CD4-positive, alpha-beta T cell (primary cell): ENCODE measurements around the gene TCF4. TPM values are rescaled to one million over a fixed set of nuclear protein-coding genes. Genes with fewer than 3 reads are reported as not detected.

Experiments
- ATAC-seq: fragments of 200-7000 bp; cut with Tn5 transposase; one replicate; pipeline ENCODE4 v1.10.0; 2022; ENCODE audit warnings: mild to moderate bottlenecking; ENCODE audit not compliant: poor library complexity
- CTCF ChIA-PET: fragments of 350-600 bp; sonication (Branson Sonifier 250); formaldehyde crosslinking; loops from one replicate; lab custom pipeline; 2021; ENCODE audit warnings: antibody characterized with exemption, inconsistent platforms; lab: Charles Lee
- POLR2A ChIA-PET: fragments of 350-600 bp; sonication (Branson Sonifier 250); formaldehyde crosslinking; loops from one replicate; lab custom pipeline; 2021; ENCODE audit warnings: antibody characterized with exemption, inconsistent platforms; lab: Charles Lee
- DNase-seq, 14 experiments: peaks; one replicate each; pipeline ENCODE4 v3.0.0-alpha.2; 2013 to 2020; ENCODE audit warnings: mixed read lengths in 2 of 14
- H3K27ac ChIP-seq, 2 donors: one replicate each; pipeline versions ENCODE4 v1.5.1 to v1.7.0; 2013; ENCODE audit warnings: low read length in 2 of 2, low read depth in 1 of 2, mild to moderate bottlenecking in 1 of 2
- H3K27me3 ChIP-seq, 2 experiments: 1 replicate in 1 of 2; 2 replicates in 1 of 2; pipeline versions ENCODE4 v1.6.1 to v1.7.0; 2013; ENCODE audit warnings: low read length in 2 of 2, control low read depth in 1 of 2, mild to moderate bottlenecking in 1 of 2, moderate library complexity in 1 of 2; ENCODE audit not compliant: insufficient read depth in 2 of 2, control insufficient read depth in 1 of 2
- H3K36me3 ChIP-seq: one replicate; pipeline ENCODE4 v1.6.1; 2013; ENCODE audit warnings: low read length, control low read depth; ENCODE audit not compliant: insufficient read depth
- H3K4me1 ChIP-seq: one replicate; pipeline ENCODE4 v1.6.1; 2013; ENCODE audit warnings: low read length, control low read depth; ENCODE audit not compliant: insufficient read depth
- H3K4me3 ChIP-seq: one replicate; pipeline ENCODE4 v1.5.1; 2013; ENCODE audit warnings: mild to moderate bottlenecking, low read length, moderate library complexity
- H3K9me3 ChIP-seq, 2 experiments: 1 replicate in 1 of 2; 2 replicates in 1 of 2; pipeline versions ENCODE4 v1.6.1 to v1.7.0; 2013; ENCODE audit warnings: low read length in 2 of 2, mild to moderate bottlenecking in 2 of 2, control low read depth in 1 of 2, moderate library complexity in 1 of 2; ENCODE audit not compliant: control insufficient read depth in 1 of 2, insufficient read depth in 1 of 2
- H3K27ac Mint-ChIP-seq: one replicate; pipeline ENCODE4 v1.8.0; 2020; ENCODE audit warnings: mixed read lengths
- H3K27me3 Mint-ChIP-seq: one replicate; pipeline ENCODE4 v1.8.0; 2021; ENCODE audit warnings: mixed read lengths
- H3K36me3 Mint-ChIP-seq: one replicate; pipeline ENCODE4 v1.8.0; 2021; ENCODE audit warnings: low read depth, mixed read lengths
- H3K4me1 Mint-ChIP-seq: one replicate; pipeline ENCODE4 v1.8.0; 2021; ENCODE audit warnings: low read depth, mixed read lengths
- H3K4me3 Mint-ChIP-seq: one replicate; pipeline ENCODE4 v1.8.0; 2020; ENCODE audit warnings: mild to moderate bottlenecking, mixed read lengths
- H3K9me3 Mint-ChIP-seq: one replicate; pipeline ENCODE4 v1.8.0; 2020; ENCODE audit warnings: mixed read lengths
- intact Hi-C, 2 experiments: fragments of 100-400 bp; cut with DNase I in 1 of 2; cut with micrococcal nuclease in 1 of 2; formaldehyde crosslinking; loops; one replicate each; pipeline versions ENCODE4 v1.15.1 to v1.9.0; 2023 to 2025; cut with DNase I, micrococcal nuclease
- total RNA-seq, 174 experiments: library from RNA in 2 of 174; stranded (reverse) in 2 of 174; gene quantifications; one replicate each; pipeline ENCODE4 v1.2.3 and lab custom pipeline; 2021 to 2026
- TF ChIP-seq, protein P1 (sequence below): fragments of 200-600 bp; IDR thresholded peaks from one replicate; pipeline ENCODE4 v1.8.0; 2022; ENCODE audit warnings: antibody characterized with exemption, mild to moderate bottlenecking

Gene TCF4
- total RNA-seq, 2 experiments from 2014 or later: 3.0 to 3.2 TPM

DNA sequence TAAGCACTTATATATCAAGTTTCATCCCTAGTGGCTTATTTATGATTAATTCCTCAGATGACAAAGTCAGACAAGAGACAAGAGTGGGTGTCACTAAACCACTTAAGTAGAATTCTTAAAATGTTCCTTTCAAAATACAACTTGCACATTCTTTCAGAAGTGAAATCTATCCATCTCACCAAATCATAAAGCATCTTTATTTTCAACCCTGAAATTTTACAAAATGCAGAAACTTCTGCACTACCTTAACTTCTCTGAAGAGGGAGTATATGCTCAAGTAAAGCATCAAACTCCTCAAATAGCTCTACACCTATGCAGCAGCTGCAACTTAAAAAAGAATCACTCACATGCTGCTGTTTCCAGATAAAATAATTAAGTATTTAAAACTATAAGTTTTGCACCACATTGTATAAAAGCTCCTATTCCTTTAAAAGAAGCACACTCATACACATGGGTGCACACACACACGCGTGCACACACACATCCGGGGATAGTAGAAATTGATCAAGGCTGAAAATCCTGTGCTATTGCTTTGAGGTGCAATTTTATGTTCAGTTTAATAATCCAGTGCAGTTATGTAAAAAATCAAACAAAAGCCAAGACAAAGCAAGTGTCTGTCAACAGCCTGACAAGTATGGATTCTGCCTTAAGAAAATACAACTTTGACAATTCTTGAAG is 244.5 kb downstream of the TCF4 start:
- H3K4me3 ChIP-seq: no peak overlapping the region
- ChIA-PET CTCF (no interaction called here), POLR2A (no interaction called here)
- H3K4me1 Mint-ChIP-seq: no peaks in the 10 kb centered on the region
- no peaks in the 10 kb centered on the region for H3K36me3 ChIP-seq
- H3K27me3 Mint-ChIP-seq: no peaks in the 10 kb centered on the region
- intact Hi-C loops: no loop called here
- no peaks in the 10 kb centered on the region for H3K4me1 ChIP-seq
- no peak overlapping the region for H3K27ac ChIP-seq
- H3K27ac Mint-ChIP-seq: no peak overlapping the region
- no peaks in the 10 kb centered on the region for H3K27me3 ChIP-seq
- DNase-seq (no peak), ATAC-seq (no peak)
- H3K9me3 ChIP-seq: no peaks in the 10 kb centered on the region
- no peaks in the 10 kb centered on the region for H3K9me3 Mint-ChIP-seq
- no peak overlapping the region for H3K4me3 Mint-ChIP-seq
- no peaks in the 10 kb centered on the region for H3K36me3 Mint-ChIP-seq
- TF ChIP-seq, protein P1, sequence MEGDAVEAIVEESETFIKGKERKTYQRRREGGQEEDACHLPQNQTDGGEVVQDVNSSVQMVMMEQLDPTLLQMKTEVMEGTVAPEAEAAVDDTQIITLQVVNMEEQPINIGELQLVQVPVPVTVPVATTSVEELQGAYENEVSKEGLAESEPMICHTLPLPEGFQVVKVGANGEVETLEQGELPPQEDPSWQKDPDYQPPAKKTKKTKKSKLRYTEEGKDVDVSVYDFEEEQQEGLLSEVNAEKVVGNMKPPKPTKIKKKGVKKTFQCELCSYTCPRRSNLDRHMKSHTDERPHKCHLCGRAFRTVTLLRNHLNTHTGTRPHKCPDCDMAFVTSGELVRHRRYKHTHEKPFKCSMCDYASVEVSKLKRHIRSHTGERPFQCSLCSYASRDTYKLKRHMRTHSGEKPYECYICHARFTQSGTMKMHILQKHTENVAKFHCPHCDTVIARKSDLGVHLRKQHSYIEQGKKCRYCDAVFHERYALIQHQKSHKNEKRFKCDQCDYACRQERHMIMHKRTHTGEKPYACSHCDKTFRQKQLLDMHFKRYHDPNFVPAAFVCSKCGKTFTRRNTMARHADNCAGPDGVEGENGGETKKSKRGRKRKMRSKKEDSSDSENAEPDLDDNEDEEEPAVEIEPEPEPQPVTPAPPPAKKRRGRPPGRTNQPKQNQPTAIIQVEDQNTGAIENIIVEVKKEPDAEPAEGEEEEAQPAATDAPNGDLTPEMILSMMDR: no peak

- no peaks in the 10 kb centered on the region for H3K36me3 Mint-ChIP-seq
- H3K4me1 Mint-ChIP-seq: no peaks in the 10 kb centered on the region
- POLR2A ChIA-PET: no interaction called here
- no peak overlapping the region for H3K4me3 Mint-ChIP-seq
- H3K9me3 ChIP-seq: no peaks in the 10 kb centered on the region
- no peak overlapping the region for H3K4me3 ChIP-seq
- TF ChIP-seq, protein P1: no peak
- H3K4me1 ChIP-seq: no peaks in the 10 kb centered on the region
- no peaks in the 10 kb centered on the region for H3K27me3 Mint-ChIP-seq
- CTCF ChIA-PET: no interaction called here
- no peak overlapping the region for H3K27ac Mint-ChIP-seq
- no peaks in the 10 kb centered on the region for H3K27me3 ChIP-seq
- H3K36me3 ChIP-seq: no peaks in the 10 kb centered on the region
- no peak overlapping the region for H3K27ac ChIP-seq
- ATAC-seq: no peak
- no peaks in the 10 kb centered on the region for H3K9me3 Mint-ChIP-seq
- no peak for DNase-seq
- intact Hi-C loops: loop anchor here in 1 of 2 experiments (1.0 kb wide), 1 partner anchor 25 kb away; no protein-coding TSS in a partner anchor
These were observed 247.0 kb downstream of the TCF4 start for GRCh38 chr18:55340998-55341397.

- H3K4me1 Mint-ChIP-seq: no peaks in the 10 kb centered on the region
- H3K36me3 Mint-ChIP-seq: no peaks in the 10 kb centered on the region
- Histone ChIP-seq H3K27ac (no peak overlapping the region), H3K36me3 (no peaks in the 10 kb centered on the region), H3K4me1 (no peaks in the 10 kb centered on the region), H3K4me3 (no peak overlapping the region), H3K9me3 (no peaks in the 10 kb centered on the region), H3K27me3 (no peaks in the 10 kb centered on the region)
- DNase-seq: no peak
- H3K4me3 Mint-ChIP-seq: no peak overlapping the region
- intact Hi-C loops: no loop called here
- ChIA-PET CTCF (no interaction called here), POLR2A (no interaction called here)
- TF ChIP-seq, protein P1: no peak
- no peak for ATAC-seq
- H3K27me3 Mint-ChIP-seq: no peaks in the 10 kb centered on the region
- H3K9me3 Mint-ChIP-seq: no peaks in the 10 kb centered on the region
- H3K27ac Mint-ChIP-seq: no peak overlapping the region
These were observed 248.0 kb downstream of the TCF4 start for GRCh38 chr18:55339990-55340389.
